Kidney (tissue), 14 donors: Measurements from ENCODE around the gene SPATS1. TPM values are rescaled to one million over a fixed set of nuclear protein-coding genes. Genes with fewer than 3 reads are reported as not detected.

Experiments used
- DNase-seq, 5 donors: peaks; one replicate each; pipeline ENCODE4 v3.0.0-alpha.2; 2013 to 2020
- FAIRE-seq: peaks from 2 replicates; lab custom pipeline; 2012; peaks lifted over from hg19 to GRCh38; lab: Jason Lieb, UNC
- H3K27ac ChIP-seq, 2 donors: one replicate each; pipeline ENCODE4 v1.7.0; 2013; ENCODE audit warnings: low read depth in 2 of 2, low read length in 2 of 2, inconsistent platforms in 1 of 2
- H3K27me3 ChIP-seq: one replicate; pipeline ENCODE4 v1.7.1; 2013; ENCODE audit warnings: low read length, inconsistent platforms; ENCODE audit not compliant: control insufficient read depth, insufficient read depth
- H3K36me3 ChIP-seq, 3 donors: one replicate each; pipeline versions ENCODE4 v1.7.0 to v1.7.1; 2013; ENCODE audit warnings: low read length in 3 of 3, control low read depth in 1 of 3, inconsistent platforms in 1 of 3; ENCODE audit not compliant: insufficient read depth in 3 of 3, control insufficient read depth in 2 of 3
- H3K4me1 ChIP-seq, 3 donors: one replicate each; pipeline versions ENCODE4 v1.7.0 to v1.7.1; 2013; ENCODE audit warnings: low read length in 3 of 3, inconsistent platforms in 1 of 3, low read depth in 1 of 3; ENCODE audit not compliant: control insufficient read depth in 2 of 3, insufficient read depth in 2 of 3
- H3K4me3 ChIP-seq, 3 donors: one replicate each; pipeline versions ENCODE4 v1.7.0 to v1.8.1; 2013; ENCODE audit warnings: low read length in 3 of 3, control low read depth in 1 of 3, inconsistent platforms in 1 of 3
- H3K9ac ChIP-seq, 3 donors: one replicate each; pipeline versions ENCODE4 v1.7.0 to v1.7.1; 2013; ENCODE audit warnings: low read length in 3 of 3, control low read depth in 1 of 3, inconsistent platforms in 1 of 3
- H3K9me3 ChIP-seq, 3 donors: one replicate each; pipeline versions ENCODE4 v1.7.0 to v1.7.1; 2013; ENCODE audit warnings: low read length in 3 of 3, control low read depth in 1 of 3, inconsistent platforms in 1 of 3; ENCODE audit not compliant: control insufficient read depth in 2 of 3, insufficient read depth in 1 of 3
- CTCF ChIP-seq: IDR thresholded peaks from 3 replicates; pipeline ENCODE4 v1.5.1; 2012; ENCODE audit warnings: mild to moderate bottlenecking, moderate library complexity, borderline replicate concordance; ENCODE audit not compliant: insufficient read depth; ENCODE audit errors: extremely low read depth
- intact Hi-C: fragments of 100-400 bp; cut with DNase I; formaldehyde crosslinking; loops from one replicate; pipeline ENCODE4 v1.11.1; 2022
- polyA plus RNA-seq: library from polyadenylated mRNA; stranded (reverse); fragments of 350-450 nt; fragmentation: Illumina TruSeq; extraction: RNeasy Lipid Tissue Mini Kit (QIAGEN cat#74804); gene quantifications from one replicate; pipeline ENCODE4 v1.2.3, GENCODE V29; 2014; ENCODE audit warnings: low read depth, low replicate concordance; ENCODE audit not compliant: insufficient read depth
- total RNA-seq: library from RNA; stranded (reverse); fragmentation: NEBNext Ultra II Directional; extraction: Animal tissue kit (Norgen Biotek cat#: 25700); gene quantifications from one replicate; pipeline ENCODE4 v1.2.1, GENCODE V29; 2021
- donor health status: control.
- donor health status: control.
- donor health status: control.
- donor health status: control.
- donor health status: control.
- donor health status: DM: yes; HTN: yes; CAD: no.
- donor health status: Normal renal cell carcinoma (clear cell type).

The SPATS1 gene
- total and polyA plus RNA-seq, 2 donors from 2014 or later, result not detected

- Histone ChIP-seq H3K9ac (no peak overlapping the region), H3K27ac (no peak overlapping the region), H3K27me3 (no peaks in the 10 kb centered on the region), H3K9me3 (no peaks in the 10 kb centered on the region), H3K4me1 (no peaks in the 10 kb centered on the region), H3K4me3 (no peak overlapping the region), H3K36me3 (no peaks in the 10 kb centered on the region)
- no peak for TF ChIP-seq CTCF
- FAIRE-seq (no peak), DNase-seq (no peak)
- intact Hi-C loops, result no loop called here
These were observed 17.5 kb downstream of the SPATS1 start for GRCh38 chr6:44359973-44360372.

GRCh38 chr6:44361947-44362346 is 19.5 kb downstream of the SPATS1 start:
- no peak for FAIRE-seq

GRCh38 chr6:44363377-44363926 is 21.0 kb downstream of the SPATS1 start:
- intact Hi-C loops, result no loop called here
- H3K4me3 ChIP-seq, result no peak overlapping the region
- FAIRE-seq (no peak), DNase-seq (no peak)
- no peaks in the 10 kb centered on the region for H3K9me3 ChIP-seq
- H3K27me3 ChIP-seq, result no peaks in the 10 kb centered on the region
- H3K27ac ChIP-seq, result no peak overlapping the region
- no peak overlapping the region for H3K9ac ChIP-seq
- TF ChIP-seq CTCF, result no peak
- H3K4me1 ChIP-seq, result no peaks in the 10 kb centered on the region
- no peaks in the 10 kb centered on the region for H3K36me3 ChIP-seq

More at GRCh38 chr6:44361947-44362346, 19.5 kb downstream of the SPATS1 start:
- no peaks in the 10 kb centered on the region for H3K4me1 ChIP-seq
- TF ChIP-seq CTCF, result no peak
- H3K27me3 ChIP-seq, result no peaks in the 10 kb centered on the region
- no peak overlapping the region for H3K4me3 ChIP-seq
- intact Hi-C loops, result no loop called here
- H3K27ac ChIP-seq, result no peak overlapping the region
- no peak for DNase-seq
- no peak overlapping the region for H3K9ac ChIP-seq
- H3K9me3 ChIP-seq, result no peaks in the 10 kb centered on the region
- H3K36me3 ChIP-seq, result no peaks in the 10 kb centered on the region

GRCh38 chr6:44366781-44367180 is 24.3 kb downstream of the SPATS1 start:
- no peak overlapping the region for H3K9ac ChIP-seq
- TF ChIP-seq CTCF, result no peak
- H3K27me3 ChIP-seq, result no peaks in the 10 kb centered on the region
- intact Hi-C loops, result no loop called here
- no peak for FAIRE-seq
- H3K4me3 ChIP-seq, result no peak overlapping the region
- no peaks in the 10 kb centered on the region for H3K9me3 ChIP-seq
- no peaks in the 10 kb centered on the region for H3K4me1 ChIP-seq
- no peak for DNase-seq
- no peaks in the 10 kb centered on the region for H3K36me3 ChIP-seq
- H3K27ac ChIP-seq, result no peak overlapping the region
